ENCODE data around the gene CHURC1. TPM values are rescaled to one million over a fixed set of nuclear protein-coding genes. Genes with fewer than 3 reads are reported as not detected.
A peak's percentile ranks its signal among the peaks of the same experiment; 100 is the strongest.

Gene CHURC1
- polyA plus RNA-seq (2013, experiment 1 of 2; ENCODE audit: insufficient read length), result 52.0 TPM
- 51.1 TPM for polyA plus RNA-seq (2013, experiment 2 of 2; ENCODE audit: insufficient read length)

DNA sequence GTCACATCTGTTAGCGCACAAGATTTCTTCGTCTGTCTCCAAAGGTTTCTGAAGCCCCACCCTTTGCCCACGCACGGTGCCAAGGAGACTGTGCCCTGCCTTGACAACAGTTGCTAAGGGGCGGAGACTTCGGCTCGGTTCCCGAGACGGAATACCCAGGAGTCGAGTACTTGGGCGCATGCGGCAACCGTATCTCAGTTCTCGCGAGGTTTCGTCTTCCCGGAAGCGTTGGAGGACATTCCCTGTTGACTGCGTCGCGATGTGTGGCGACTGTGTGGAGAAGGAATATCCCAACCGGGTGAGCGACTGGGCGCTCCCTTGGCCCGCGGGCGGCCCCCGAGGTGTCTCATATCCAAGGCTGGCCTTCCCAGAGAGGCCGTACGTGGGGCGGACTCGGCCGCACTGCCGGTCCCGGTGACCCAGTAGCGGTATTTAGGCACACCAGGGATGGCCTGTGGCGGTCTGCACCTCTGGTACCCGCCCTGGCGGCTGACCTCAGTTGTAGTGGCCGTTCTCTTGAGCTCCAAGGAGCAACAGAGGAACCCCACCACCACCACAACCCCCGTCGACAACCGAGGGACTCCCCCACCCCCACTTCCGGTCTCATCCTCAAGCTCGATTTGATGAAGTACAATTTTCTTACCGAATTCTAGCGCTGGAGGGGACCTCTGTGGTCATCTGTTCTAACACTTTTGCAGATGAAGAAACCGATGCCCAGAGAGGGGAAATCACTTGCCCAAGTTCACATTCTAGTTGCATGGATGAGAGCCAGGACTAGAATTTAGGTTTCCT is at the start of gene CHURC1:
Gene CHURC1, plus strand, starts transcription at position 219 of the 792 bp plus-strand sequence. Its CDS starts 41 bp downstream, at position 260.
- peak; percentile 98 for DNase-seq

DNA sequence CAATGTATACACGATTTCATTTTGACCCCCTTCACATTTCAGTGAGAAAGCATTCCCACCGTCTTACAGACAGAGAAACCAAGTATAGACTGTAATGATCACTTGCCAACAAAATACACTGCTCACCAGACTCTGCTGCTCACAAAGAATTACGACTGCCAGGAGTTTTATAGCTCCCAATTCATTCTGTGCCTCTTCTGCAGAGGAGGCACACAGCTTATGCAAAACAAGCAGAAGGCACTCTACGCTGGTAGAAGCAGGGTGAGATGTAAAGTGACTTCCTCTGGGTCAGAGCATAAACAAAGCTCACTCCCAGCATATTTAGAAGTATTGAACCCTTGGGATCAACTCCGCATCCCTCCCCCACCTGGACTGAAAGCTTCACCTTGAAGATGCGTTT is 49.1 kb upstream of the CHURC1 start:
- DNase-seq, result no peak

DNA sequence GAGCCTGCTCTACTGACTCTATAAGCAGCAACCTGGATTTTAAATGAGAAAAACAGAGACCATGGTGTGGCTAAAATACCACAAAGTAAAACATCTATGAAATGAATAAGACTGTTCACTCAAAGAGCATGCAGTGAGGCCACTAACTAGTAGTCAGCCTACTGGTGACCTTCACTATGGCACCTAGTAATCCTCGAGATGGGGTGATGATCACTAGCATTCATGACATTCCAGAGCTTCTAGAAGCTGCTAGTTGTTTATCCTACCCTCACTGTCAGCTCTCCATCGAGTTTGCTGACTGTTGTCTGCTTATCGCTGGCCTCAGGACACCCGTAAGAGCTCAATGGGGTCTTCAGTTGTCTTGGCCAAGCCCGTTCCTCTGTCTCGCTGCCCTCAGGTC is 48.3 kb upstream of the CHURC1 start:
- no peak for DNase-seq

DNA sequence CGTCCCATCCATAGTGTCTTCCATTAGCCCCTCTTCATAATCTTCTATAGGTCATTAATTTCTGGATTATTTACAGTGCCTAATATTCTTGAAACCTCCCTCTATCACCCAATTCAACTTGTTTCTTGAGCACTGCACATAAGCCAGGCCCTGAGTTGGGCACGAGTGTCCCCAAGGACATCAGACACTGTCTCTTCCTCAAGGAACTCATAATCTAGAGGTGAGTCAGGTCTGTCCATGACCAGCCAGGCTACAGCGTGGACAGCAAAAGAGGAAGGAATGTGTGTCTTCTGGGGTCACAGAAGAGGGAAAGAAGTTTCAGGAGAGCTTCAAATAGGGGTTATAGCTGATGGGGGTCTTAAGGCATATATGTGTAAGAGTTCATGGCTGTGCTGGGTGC is 47.1 kb upstream of the CHURC1 start:
- no peak for DNase-seq

DNA sequence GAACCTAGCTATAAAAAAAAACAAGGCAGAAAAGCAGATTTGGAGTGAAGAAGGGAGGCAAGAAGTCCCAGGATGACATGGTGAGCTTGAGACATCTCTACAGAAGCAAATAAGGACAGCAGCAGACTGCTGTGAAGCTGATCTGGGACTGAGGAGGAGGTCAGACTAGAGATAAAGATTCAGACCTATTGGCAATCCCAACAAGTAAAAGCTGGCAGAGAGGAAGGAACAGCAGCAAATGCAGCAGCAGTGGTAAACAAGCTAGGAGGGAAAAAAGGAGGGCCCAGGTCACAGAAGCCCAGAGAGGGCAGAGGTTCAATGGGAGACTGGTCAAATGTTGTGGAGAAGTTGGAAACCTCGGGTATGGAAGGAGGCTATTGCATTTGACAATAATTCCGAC is 45.9 kb upstream of the CHURC1 start:
- DNase-seq, result no peak

DNA sequence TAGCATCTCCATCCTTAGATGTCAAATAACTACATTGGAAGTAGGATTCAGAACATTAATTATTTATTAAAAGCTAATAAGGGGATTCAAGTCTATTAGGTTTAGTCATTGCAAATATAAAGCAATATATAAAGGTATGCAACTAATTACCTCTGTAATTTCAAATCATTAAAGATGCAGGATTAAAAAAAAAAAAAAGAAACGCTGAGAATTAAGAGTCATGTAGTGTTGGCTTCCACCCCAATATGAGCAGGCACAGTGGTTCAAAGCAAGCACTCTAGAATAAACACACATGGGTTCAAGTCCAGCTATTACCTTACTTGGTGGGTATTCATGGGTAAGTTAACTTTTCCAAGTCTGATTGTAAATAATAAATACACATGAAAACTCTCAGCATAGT is 45.4 kb upstream of the CHURC1 start:
- DNase-seq, result no peak

DNA sequence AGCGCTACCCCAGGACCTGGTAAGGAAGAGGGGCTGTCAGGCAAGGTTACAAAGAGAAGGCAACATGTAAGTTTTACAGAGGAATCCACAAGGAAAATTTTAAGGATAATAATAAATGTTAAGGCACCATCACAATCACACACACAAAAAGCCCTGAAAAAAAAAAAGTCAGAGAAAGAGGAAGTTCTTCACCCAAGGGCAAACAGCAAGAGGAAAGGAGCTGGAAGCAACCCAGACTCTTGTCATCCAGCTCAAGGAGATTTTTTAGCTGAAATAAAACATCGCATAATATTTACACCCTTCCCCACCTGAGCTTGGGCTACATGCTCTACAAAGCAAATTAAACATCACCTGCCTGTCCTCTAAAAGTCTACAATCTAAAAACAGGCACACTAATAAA is 44.1 kb upstream of the CHURC1 start:
- DNase-seq, result no peak

DNA sequence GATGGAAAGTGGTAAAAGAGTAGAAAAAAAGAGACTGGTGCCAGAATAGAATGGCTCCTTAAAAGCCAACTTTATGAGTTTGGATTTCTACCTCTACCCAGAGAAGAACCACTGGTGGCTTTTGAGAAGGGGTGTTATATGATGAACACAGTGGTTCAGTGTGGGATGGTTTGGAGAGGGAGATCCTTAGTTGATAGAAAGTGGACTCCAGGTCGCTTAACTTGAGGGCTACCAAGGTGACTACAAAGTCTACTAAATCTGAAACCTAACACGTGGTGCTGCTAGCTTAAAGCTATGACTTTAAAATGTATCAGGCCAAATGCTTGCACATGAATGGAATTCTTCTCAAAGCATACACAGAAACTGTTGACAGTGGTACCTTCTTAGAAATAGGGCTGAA is 42.9 kb upstream of the CHURC1 start:
- DNase-seq, result no peak

DNA sequence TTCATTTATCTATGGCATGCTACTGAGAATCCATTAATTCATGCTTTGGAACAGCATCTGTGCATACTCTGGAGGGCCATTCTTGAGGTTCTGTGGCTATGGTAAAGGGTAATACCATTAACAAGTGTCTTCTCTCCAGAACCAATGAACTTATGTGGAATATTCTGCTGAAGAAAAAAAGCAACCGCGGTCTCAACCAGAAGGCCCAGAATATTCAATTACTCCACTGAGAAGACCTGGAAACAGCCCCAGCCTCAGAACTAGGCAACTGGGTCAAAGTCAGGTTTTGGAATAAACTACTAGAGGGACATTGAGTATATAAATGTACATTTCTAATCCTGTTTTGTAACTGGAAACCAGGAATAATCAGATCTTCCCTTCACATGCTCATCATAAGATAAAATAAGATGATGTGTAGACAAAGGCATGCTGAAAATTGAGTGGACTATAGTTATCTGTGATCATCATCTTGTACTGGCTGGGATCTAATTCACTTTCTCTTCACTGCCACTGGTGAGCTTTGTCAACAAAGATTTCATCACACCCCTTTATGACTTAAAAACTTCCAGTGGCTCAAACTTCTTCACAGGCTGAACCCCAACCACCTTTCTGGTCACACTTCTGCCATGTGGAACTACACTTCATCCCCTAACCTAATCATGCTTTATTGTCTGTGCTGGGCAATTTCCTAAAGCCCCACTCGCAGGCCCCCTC is 40.6 kb upstream of the CHURC1 start:
- no peak for DNase-seq

DNA sequence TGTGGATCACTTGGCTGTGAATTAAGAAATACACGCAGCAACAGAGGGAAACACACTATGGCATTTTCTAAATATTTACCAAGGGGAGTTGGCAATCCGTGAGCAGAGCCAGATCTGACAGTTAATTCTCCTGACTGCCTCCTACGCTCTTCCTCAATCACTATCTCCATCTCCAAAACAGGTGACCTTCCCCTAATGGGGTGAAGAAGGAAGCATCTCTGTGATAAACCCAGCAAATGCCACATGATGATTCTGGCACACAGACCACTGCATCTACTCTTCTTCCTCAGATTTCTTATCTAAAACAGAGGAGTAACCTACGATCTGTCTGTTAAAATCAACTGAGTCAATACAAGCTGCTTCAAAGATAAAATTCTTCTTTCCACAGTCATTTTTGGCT is 38.9 kb upstream of the CHURC1 start:
- DNase-seq, result no peak

DNA sequence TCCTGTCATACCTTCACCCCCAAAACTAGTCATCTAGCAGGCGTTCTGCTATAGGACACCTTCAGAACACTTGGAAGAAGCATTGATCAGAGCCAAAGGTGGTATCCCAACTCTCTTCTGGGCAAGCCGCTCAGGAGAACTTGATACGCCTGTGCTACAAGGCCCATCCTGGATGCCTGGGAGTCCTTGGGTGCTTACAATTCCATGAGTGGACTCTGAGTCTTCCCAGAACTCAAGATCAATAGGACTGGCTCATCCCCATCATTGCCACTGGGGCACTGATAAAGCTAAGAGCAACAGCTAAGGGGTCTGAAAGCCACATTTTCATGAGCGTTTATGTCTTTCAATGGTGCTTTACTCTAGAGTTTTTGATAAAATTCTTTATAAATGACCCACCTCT is 36.4 kb upstream of the CHURC1 start:
- DNase-seq, result no peak

DNA sequence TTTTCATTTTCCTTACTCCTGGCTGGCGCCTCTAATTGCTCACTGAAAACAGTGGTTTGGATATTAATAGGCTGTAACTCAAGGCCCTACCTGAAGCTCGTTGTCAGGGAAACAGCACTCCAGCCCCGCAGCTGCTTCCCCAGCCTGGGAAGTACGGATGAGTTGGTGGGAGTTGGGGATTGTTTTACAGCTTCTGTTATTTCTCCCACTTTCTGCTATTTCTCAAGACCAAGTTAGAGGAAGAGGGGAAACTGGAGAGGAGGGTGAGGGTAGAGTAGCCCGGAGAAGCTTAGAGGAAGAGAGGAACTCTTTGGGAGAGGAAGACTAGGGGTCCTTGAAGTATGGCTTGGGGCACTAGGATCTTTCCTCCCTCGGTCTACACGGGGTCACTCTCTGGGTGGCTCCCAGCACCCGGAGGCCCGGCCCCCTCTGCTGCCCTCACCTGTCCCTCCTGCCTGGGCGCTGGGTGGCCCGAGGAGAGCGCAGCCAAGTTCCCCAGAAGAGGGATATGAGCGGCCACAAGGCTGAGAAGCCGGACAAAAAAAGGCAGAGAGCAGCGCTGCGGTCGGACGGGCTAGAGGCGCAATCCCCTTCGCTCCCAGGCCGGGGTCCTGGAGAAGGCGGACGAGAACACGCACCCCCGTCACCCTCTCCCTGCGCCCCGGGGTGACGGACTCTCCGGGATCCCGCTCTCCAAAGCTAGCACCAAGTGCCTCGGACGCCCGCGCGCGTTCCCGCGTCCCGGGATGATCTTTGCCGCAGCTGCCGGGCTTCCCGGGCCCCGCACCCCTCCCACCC is 35.2 kb upstream of the CHURC1 start:
- DNase-seq, result no peak

DNA sequence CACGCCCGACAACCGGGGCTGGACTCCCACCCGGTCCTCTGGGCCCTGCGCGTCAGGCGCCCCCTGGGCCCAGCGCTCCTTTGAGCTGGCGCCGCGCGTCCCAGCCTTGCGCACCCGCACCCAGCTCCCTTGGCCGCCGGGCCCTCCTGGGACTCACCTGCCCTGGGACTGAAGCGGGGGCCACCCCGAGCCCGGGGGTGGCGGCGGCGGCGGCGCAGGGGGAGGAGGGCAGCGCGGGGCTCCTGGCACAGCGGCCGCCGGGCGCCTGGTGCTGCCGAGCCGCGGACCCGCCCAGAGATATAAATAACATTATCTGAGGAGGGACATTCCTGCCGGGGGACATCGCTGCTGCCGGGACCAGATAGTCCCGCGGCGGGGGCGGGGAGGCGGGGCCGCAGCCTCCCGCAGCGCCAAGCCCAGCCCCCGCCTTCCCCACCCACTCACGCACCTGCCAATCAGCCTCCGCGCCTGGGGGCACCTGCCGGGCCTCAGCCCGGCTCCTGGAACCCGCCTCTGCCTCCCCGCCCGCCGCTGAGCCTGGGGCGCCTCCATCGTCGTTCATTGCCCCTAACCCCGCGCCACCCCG is 34.5 kb upstream of the CHURC1 start, which contains the start of gene SPTB:
Gene SPTB, minus strand, starts transcription at position 273 of the 586 bp plus-strand sequence. CDS start 56,813 bp downstream, outside the sequence.
- no peak for DNase-seq

DNA sequence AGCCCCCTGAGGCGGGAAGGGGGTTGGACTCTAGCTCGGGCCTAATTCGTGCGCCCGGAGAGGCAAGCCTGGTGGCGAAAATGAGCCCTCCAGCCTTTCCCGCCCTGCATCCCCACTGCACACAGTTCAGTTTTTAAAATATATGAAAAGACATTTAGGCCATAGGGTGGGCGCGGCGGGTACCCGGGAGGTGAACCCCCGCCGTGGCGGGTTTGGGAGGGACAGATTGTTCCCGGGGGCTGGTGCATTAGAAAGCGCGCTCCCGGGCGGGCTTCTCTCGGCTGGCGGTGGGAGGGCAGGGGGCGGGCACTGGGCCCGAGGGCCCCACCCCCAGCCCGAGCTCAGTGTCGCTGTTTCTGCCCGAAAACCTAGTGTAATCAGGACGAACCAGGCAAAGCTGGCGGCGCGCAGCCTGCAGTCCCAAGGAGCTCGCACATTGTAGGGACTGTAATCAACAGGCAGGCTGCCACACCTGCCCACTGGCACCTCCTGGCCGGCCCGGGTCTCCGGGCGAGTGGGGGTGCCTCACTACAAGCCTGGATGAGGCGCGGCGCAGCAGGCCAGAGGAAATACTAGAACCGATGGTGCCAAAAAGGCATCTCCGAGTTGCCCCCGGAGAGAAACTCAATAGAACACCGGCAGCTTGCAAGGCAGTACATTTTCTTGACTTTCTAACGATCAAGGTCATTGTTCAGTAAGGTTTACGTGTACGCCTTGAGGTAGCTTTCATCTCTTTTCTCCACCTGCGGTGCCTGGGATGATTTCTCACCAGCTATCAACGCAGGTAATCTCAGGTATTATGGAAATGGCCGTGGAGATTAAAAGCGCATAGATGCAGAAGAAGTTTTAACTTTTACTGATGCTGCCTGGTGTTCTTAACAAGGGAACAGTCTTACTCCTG is 33.8 kb upstream of the CHURC1 start:
- no peak for DNase-seq

DNA sequence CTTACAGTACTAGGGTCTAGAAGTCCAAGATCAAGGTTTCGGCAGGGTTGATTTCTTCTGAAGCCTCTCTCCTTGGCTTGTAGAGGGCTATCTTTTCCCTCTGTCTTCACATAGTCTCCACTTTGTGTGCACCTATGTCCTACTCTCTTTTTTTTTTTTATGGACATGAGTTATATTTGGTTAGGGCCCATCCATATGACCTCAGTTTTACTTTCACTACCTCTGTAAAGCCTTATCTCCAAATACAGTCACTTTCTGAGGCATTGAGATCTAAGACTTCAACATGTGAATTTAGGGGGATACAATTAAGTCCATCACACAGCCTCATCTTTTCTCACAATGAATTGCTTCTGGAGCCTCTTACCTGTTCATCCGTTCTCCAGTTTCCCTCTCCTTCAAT is 28.7 kb upstream of the CHURC1 start:
- DNase-seq, result no peak

DNA sequence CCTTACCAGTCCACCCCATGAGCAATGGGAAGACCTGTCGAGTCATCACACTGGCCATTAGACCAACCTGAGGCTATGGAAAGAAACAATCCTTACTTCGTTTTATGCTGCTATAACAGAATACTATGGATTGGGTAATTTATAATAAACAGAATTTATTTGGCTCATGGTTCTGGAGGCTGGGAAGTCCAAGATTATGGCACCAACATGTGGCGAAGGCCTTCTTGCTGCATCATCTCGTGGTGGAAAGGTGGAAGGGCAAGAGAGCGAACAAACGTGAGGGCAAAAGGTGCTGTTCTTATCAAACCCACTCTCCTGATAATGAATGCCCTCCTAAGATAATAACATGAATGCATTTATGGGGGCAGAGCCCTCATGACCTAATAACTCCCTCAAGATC is 24.9 kb upstream of the CHURC1 start:
- no peak for DNase-seq

DNA sequence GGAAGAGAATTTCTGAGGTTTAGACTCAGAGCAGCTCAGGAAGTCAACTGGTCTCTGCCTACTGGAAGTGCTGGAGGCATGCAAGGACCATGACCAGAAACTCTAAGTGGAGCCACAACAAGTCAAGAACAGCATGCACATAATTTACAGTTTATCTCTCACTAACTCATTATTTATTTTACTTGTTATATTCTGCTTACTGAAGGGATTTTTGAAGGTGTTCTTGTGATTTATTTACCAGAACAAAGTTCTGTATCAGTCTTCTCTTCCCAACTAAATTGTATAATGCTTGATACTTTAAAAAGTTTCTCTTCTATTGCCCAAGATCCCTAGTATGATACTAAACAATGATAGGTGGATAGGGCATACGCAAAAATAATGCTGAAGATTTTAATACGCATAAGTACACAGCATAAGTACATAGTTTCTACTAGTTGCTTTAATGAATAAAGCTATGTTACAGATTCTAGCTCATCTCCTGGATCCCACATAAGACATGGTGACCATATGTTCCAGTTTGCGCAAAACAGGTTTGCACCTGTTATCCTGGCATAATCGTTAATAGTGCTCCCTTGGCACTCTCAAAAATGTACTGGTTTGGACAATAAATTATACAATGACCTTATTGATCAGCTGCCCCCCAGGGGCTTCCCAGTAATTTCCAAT is 22.9 kb upstream of the CHURC1 start:
- no peak for DNase-seq

DNA sequence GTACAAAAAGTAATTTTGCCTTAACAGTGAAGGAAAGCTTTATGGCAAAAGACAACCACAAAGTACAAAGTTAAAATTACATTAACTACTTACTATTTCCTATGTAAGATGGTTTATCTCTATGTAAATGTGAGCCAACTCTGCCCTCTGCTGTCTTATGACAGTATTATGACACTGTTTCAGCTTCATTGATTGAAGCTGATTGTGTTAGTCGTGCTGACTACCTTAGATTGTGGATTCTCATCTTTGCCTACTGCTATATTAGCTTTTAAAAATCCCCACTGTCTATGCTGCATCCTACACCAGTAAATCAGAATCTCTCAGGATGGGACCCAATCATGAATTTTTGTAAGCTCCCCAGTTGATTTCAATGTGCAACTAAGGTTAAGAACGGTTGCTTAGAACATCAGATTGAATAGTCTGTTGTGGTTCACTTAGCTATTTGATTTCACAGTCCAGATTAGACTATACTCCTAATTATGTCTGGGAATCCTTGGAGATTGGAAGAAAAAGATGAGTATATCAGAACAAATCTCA is 22.3 kb upstream of the CHURC1 start:
- peak; percentile 67 for DNase-seq

DNA sequence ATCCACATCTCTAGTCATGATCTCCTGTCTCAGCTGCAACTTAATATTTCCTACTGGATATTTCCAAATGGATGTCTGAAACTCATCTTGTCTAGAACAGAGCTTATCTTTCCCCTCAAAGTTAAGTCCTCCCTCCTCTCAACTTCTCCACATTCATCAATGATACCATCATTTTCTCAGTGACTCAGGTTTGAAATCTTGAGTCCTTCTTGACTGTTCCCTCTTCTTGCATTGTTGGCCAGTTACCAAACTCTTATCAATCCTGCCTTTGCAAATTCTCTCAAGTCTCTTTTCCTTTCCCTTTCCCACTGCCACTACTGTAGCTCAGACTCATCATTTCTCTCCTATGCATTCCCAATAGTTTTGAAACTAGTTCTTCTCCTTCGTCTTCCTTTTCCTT is 14.3 kb upstream of the CHURC1 start:
- no peak for DNase-seq

DNA sequence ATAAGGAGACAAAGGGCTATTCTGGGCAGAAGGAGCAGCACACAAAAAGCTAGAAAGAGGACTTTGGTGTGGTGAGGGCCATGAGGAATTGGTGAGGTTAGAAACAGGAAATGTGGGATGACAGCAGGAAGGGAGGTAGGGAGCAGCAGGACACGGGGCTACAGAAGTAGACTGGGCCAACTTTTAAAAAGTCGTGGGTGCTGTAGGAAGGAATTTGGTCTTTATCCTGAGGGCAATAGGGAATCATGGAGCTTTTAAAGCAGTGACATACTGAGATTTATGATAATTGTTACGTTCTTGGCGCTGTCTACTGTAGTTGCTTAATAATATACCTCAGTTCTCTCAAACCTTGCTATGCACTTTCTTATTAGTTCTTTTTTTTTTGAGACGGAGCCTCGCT is 8.2 kb upstream of the CHURC1 start:
- DNase-seq, result no peak

Measured in fibroblast of skin of scalp (primary cell).